Measurements from ENCODE around the gene PALS1. TPM values are rescaled to one million over a fixed set of nuclear protein-coding genes. Genes with fewer than 3 reads are reported as not detected.

The PALS1 gene
- total and polyA plus RNA-seq, 2 of the 8 experiments (the other 6 are each of a cell fraction or from before 2014, with no cell fraction given), result 6.7 to 25.1 TPM

- DNase-seq (ENCODE audit: low read depth in 1 of 2, low spot score in 2 of 2), result no peak
- Histone ChIP-seq H3K9ac (replicated peaks in 1 of 4; ENCODE audit: extremely low read depth in 1 of 4, low read depth in 3 of 4, low read length in 3 of 4) (peak overlapping the region in 1 of 4 experiments; percentile 15; a peak in 1 of 7 replicates), H3K56ac (replicated peaks; ENCODE audit: insufficient read length, low read depth, low read length) (no peak overlapping the region), H4K91ac (replicated peaks; ENCODE audit: insufficient read length, low read length) (no peak overlapping the region), H3K4me3 (ENCODE audit: extremely low read depth in 1 of 4, insufficient read depth in 2 of 4, low read depth in 3 of 4, low read length in 4 of 4) (peak overlapping the region in 1 of 4 experiments; percentile 41; a peak in 3 of 8 replicates), H3K9me3 (ENCODE audit: insufficient read depth in 2 of 2, low read depth in 1 of 2, low read length in 1 of 2) (no peaks in the 10 kb centered on the region), H2BK5ac (ENCODE audit: low read depth, low read length) (no peak overlapping the region), H4K20me1 (replicated peaks in 1 of 2; ENCODE audit: control insufficient read depth in 1 of 2, insufficient read depth in 2 of 2, low read length in 2 of 2) (peaks cover 2 to 3% of the 10 kb centered on the region in 2 experiments), H3K18ac (ENCODE audit: extremely low read depth, low read length) (no peak overlapping the region), H3K27ac (ENCODE audit: low read depth, low read length) (peak overlapping the region; percentile 62), H3K36me3 (ENCODE audit: control insufficient read depth in 2 of 4, insufficient read depth in 4 of 4, low read length in 3 of 4) (no peaks in the 10 kb centered on the region), H3K4me1 (replicated peaks in 1 of 4; ENCODE audit: control insufficient read depth in 3 of 4, insufficient read depth in 4 of 4, low read length in 3 of 4) (peaks cover 5 to 14% (median 8%) of the 10 kb centered on the region in 4 experiments; a peak in 6 of 7 replicates), H3K4ac (replicated peaks; ENCODE audit: insufficient read length, low read depth, low read length) (no peak overlapping the region), H4K5ac (ENCODE audit: insufficient read length, low read depth, low read length) (no peak overlapping the region), H3K27me3 (replicated peaks in 1 of 4; ENCODE audit: control insufficient read depth in 3 of 4, extremely low read depth in 1 of 4, insufficient read depth in 3 of 4, low read length in 3 of 4) (no peaks in the 10 kb centered on the region), H2BK120ac (replicated peaks; ENCODE audit: low read depth, low read length) (no peak overlapping the region), H3K79me2 (ENCODE audit: control insufficient read depth in 1 of 2, insufficient read depth in 2 of 2, low read length in 2 of 2) (peaks cover 0 to 52% of the 10 kb centered on the region in 2 experiments; a peak in 3 of 4 replicates), H3K23me2 (ENCODE audit: low read depth, low read length) (no peaks in the 10 kb centered on the region), H2BK20ac (ENCODE audit: low read length) (no peak overlapping the region), H3K23ac (ENCODE audit: insufficient read length) (no peak overlapping the region), H3K79me1 (ENCODE audit: low read depth, low read length) (no peaks in the 10 kb centered on the region), H2BK12ac (ENCODE audit: low read depth, low read length) (no peak overlapping the region), H2BK15ac (ENCODE audit: low read length) (no peak overlapping the region), H3K4me2 (ENCODE audit: insufficient read depth in 1 of 2, low read depth in 2 of 2, low read length in 2 of 2) (peak overlapping the region; percentile 38 to 54; a peak in 3 of 4 replicates), H3K14ac (ENCODE audit: insufficient read length) (no peak overlapping the region), H2AK5ac (ENCODE audit: low read depth, low read length) (no peak overlapping the region), H4K8ac (ENCODE audit: extremely low read depth, insufficient read depth, low read length) (no peak overlapping the region), H2AFZ (ENCODE audit: low read length) (no peak overlapping the region)
- 84% methylated on average over 4 of the region's 4 CpGs; no CpG with 5 or more reads in 1 of the 2 experiments for WGBS, 2 experiments (ENCODE audit: extremely low coverage in 1 of 2, insufficient coverage in 1 of 2, insufficient read length in 1 of 2, insufficient replicate concordance in 2 of 2, low coverage in 1 of 2, low lambda C conversion rate in 2 of 2, missing lambda C conversion rate in 1 of 2)
- 0 out of 4 replicates have a peak, but pooled peaks of 1 of the 2 experiments have one; percentile 24 for TF ChIP-seq SIN3A (conservative IDR thresholded peaks at IDR 0.05 in 1 of 2, IDR thresholded peaks at IDR 0.05 in 1 of 2; ENCODE audit: low read depth in 1 of 2, low read length in 2 of 2)
- TF ChIP-seq SIX5 (IDR thresholded peaks at IDR 0.05; ENCODE audit: low read depth, low read length), result no peak
- no peak for TF ChIP-seq BRCA1 (IDR thresholded peaks at IDR 0.05; ENCODE audit: low read depth, low read length)
- TF ChIP-seq HDAC2 (IDR thresholded peaks at IDR 0.05; ENCODE audit: borderline replicate concordance in 1 of 2, low read depth in 2 of 2, low read length in 2 of 2), result no peak
- 0 out of 2 replicates have a peak, but pooled peaks have one; percentile 36 for TF ChIP-seq TCF12 (IDR thresholded peaks at IDR 0.05; ENCODE audit: low read depth, low read length)
- no peak for TF ChIP-seq FOSL1 (IDR thresholded peaks at IDR 0.05; ENCODE audit: insufficient read depth, low read depth, low read length)
- ChIA-PET CTCF (ENCODE audit: partially characterized antibody) (interaction anchor here (1.2 to 4.2 kb wide), 3 partner anchors 14 to 27 kb away, joined by 3 to 19 read pairs (median 4); no protein-coding TSS in a partner anchor), POLR2A (ENCODE audit: partially characterized antibody) (interaction anchor here (0.8 to 1.5 kb wide), 3 partner anchors 12 to 28 kb away, joined by 4 to 6 read pairs (median 5); partner anchors contain the start of gene PALS1)
- peak; percentile 19 for FAIRE-seq
These were observed 28.2 kb downstream of the PALS1 start for GRCh38 chr14:67269298-67270060.
